GM19035 (cell line): ENCODE measurements around the gene PRKCE.

Source experiments
- ATAC-seq: cut with Tn5 transposase; IDR thresholded peaks from one replicate; pipeline ENCODE4 v1.9.1; 2021; ENCODE audit not compliant: unreplicated experiment

PRKCE gene

GRCh38 chr2:45651415-45652089, at the start of gene PRKCE:
TSS of gene PRKCE (plus strand) at chr2:45651675.
- peak; percentile 24 for ATAC-seq

GRCh38 chr2:45602624-45603023, 48.9 kb upstream of the PRKCE start:
- ATAC-seq: no peak

GRCh38 chr2:45605116-45605515, 46.4 kb upstream of the PRKCE start:
- no peak for ATAC-seq

- no peak for ATAC-seq
These were observed 44.7 kb upstream of the PRKCE start for GRCh38 chr2:45606796-45607195.

GRCh38 chr2:45607701-45608100, 43.8 kb upstream of the PRKCE start:
- no peak for ATAC-seq

- peak; percentile 53 for ATAC-seq
These were observed 41.0 kb upstream of the PRKCE start for GRCh38 chr2:45610281-45611019.

GRCh38 chr2:45611020-45611859, 40.2 kb upstream of the PRKCE start, which contains the start of gene SRBD1:
TSS of gene SRBD1 (minus strand) at chr2:45611267. CDS start at chr2:45605441, 5,826 bp downstream.
- peak; percentile 96 for ATAC-seq

- ATAC-seq: no peak
These were observed 39.2 kb upstream of the PRKCE start for GRCh38 chr2:45612285-45612684.

GRCh38 chr2:45612731-45613130, 38.7 kb upstream of the PRKCE start:
- no peak for ATAC-seq

- no peak for ATAC-seq
These were observed 37.1 kb upstream of the PRKCE start for GRCh38 chr2:45614330-45614729.

GRCh38 chr2:45614871-45615415, 36.5 kb upstream of the PRKCE start:
- ATAC-seq: no peak

- no peak for ATAC-seq
These were observed 34.6 kb upstream of the PRKCE start for GRCh38 chr2:45616658-45617411.

GRCh38 chr2:45617496-45617895, 34.0 kb upstream of the PRKCE start:
- ATAC-seq: no peak

- no peak for ATAC-seq
These were observed 29.0 kb upstream of the PRKCE start for GRCh38 chr2:45622336-45623075.

- ATAC-seq: no peak
These were observed 28.4 kb upstream of the PRKCE start for GRCh38 chr2:45623098-45623497.

- ATAC-seq: no peak
These were observed 25.7 kb upstream of the PRKCE start for GRCh38 chr2:45625824-45626223.

- no peak for ATAC-seq
These were observed 24.9 kb upstream of the PRKCE start for GRCh38 chr2:45626387-45627221.

- no peak for ATAC-seq
These were observed 23.6 kb upstream of the PRKCE start for GRCh38 chr2:45627911-45628310.

GRCh38 chr2:45629971-45630370, 21.5 kb upstream of the PRKCE start:
- no peak for ATAC-seq
